Frontal cortex (tissue), 4 donors: Measurements from ENCODE around the gene FAM186B. TPM values are rescaled to one million over a fixed set of nuclear protein-coding genes. Genes with fewer than 3 reads are reported as not detected.

Source experiments
- DNase-seq, 2 donors: peaks; one replicate each; pipeline ENCODE4 v3.0.0; 2012; ENCODE audit warnings: low spot score in 2 of 2
- FAIRE-seq: peaks from 2 replicates; lab custom pipeline; 2012; peaks lifted over from hg19 to GRCh38; lab: Jason Lieb, UNC
- total RNA-seq: library from RNA; depleted of rRNA; stranded (reverse); fragments of >200 nt; gene quantifications from one replicate; pipeline ENCODE4 v1.2.3, GENCODE V29; 2014
- donor health status: control.
- donor health status: control.
- donor health status: control.

Gene FAM186B
- total RNA-seq, 1 donor from 2014 or later, result 0.41 TPM

DNA sequence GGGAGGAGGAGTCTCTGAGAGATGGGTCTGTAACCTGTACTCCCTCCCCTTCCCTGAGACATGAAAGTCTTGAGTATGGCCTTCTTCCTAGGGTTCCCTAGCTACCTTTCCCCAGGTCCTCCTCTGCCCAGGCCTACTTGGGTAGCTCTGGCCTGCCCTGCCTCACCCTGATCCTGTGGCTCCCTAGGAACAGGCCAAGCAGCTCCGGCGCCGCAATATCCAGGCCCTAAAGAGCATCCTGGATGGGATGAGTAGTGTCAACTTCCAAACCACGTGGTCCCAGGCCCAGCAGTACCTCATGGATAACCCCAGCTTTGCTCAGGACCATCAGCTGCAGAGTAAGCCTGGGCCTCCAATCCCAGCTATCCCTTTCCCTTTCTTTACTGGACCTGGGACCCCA lies 30.2 kb upstream of the FAM186B start:
- DNase-seq, result no peak
- no peak for FAIRE-seq

DNA sequence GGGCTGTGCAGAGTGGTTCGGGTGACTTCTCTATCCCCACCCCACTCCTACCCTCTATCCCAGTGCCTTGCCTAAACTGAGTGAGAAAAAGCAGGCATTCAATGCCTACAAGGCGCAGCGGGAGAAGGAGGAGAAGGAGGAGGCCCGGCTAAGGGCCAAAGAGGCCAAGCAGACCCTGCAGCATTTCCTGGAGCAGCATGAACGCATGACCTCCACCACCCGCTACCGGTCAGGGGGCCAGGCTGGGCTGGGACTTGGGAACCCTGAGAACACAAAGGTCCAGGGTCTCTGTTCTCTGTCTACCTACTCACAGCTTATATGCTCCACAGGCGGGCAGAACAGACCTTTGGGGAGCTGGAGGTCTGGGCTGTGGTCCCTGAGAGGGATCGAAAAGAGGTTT lies 29.6 kb upstream of the FAM186B start:
- no peak for DNase-seq
- FAIRE-seq, result no peak

DNA sequence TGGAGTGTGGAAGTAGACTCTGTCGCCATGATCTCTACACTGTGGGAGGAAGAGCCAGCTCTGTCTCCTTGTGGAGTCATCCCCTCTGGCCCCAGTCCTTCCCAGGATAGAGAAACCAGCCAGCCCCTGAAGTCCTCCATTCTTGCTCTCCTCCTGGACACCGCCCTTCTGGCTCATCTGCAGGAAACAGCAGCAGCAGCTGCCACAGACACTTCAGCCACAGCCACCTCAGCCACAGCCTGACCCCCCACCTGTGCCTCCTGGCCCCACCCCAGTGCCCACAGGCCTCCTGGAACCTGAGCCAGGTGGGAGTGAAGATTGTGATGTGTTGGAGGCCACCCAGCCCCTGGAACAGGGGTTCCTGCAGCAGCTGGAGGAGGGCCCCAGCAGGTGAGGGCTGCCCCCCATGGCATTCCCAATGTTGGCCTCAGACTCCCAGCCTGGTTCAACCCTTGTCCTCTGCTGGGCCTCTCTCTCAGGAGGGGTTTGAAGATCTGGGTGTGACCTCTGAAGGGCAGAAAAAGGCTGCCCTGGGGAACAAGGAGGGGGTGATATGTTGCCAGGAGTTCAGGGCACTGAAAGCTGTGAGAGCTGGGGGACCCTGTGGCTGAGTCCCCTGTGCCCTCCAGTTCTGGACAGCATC lies 28.4 kb upstream of the FAM186B start:
- FAIRE-seq (no peak), DNase-seq (no peak)

DNA sequence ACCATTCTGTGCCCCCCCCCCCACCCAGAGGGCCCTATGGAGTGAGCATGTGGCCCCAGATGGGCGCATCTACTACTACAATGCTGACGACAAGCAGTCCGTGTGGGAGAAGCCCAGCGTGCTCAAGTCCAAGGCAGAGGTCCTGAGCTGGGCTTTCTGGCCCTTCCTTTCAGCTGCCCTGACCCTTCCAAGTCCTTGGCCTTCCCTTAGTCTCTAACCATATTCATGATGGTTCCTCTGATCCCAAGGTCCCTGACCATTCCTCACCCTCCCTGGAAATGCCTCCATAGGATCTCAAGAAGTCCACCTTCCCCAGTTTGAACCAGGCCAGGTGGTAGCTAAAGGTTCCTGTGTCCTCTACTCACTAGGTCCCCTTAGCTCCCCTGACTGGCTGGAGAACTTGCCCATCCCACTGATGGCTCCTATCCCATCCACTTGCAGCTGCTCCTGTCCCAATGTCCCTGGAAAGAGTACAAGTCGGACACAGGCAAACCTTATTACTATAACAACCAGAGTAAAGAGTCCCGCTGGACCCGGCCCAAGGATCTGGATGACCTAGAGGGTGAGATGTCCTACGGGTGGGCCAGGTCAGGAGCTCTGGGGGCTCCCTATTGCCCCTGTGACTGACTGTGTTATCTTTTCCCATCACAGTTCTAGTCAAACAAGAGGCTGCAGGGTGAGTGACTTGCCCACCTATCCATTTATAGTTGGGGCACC lies 27.7 kb upstream of the FAM186B start:
- FAIRE-seq (no peak), DNase-seq (no peak)

DNA sequence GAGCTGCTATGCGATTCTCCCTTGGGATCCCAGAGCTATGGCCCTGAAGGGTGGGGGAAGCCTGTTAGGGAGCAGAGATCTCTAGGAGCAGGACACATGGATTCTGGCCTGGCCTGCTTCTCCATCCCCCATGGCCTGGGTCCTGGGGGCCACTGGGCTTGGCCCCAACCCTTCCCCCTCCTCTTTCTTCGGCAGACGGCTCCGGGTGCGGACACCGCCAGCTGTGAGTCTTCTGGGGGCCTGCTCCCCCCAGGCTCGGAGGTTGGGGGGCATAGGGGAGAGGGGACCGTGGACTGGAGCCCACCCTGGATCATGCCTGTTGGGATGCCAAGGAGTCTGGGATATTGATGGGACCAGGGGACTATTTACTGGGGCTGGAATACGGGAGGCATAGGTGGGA lies 27.0 kb upstream of the FAM186B start:
- DNase-seq (no peak), FAIRE-seq (no peak)

DNA sequence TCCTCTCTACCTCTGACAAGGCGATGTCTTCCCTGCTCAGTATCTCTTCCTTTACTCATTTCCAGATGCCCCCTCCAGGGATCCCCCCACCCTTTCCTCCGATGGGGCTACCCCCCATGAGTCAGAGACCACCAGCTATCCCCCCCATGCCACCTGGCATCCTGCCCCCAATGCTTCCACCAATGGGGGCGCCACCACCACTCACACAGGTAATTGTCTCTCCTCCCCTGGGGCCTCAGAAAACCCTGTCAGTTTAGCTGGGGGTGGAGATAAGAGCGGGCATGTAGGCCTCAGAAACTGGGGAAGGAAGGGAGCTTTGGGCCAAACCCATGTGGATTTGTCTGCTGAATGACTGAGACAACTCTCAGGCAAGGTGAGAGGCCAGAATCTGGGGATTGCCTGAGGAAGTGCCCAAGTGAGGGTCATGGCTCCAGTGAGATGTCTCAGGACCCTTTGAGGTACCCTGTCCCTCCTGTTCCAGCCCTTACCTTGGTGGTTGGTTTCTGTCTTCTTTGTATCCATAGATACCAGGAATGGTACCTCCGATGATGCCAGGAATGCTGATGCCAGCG lies 26.0 kb upstream of the FAM186B start:
- DNase-seq (no peak), FAIRE-seq (no peak)

DNA sequence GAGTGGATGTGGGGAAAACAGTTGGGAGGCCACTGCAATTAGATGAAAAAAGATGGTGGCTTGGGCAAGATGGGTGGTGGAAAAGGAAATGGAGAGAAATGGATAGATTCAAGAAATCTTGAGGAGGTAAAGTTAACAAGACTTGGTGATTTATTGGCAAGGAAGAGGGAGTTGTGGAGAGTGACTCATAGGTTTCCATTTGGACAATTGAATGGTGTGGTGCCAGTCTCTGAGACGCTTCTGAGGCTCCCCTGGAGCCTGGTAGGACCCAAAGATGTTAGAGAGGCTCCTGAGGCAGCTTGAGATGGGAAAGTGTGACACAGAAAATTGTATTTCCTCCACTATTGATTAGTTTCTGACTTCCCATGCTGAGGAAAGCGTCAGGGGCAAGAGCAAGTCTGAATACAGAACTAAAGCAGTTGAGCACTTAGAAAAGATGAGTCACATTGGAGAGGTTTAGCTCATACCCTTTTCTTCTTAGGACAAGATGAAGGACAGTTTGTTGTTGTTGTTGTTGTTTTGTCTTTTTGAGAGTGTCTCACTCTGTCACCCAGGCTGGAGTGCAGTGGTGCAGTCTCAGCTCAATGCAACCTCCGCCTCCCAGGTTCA lies 22.4 kb upstream of the FAM186B start:
- no peak for DNase-seq
- no peak for FAIRE-seq

DNA sequence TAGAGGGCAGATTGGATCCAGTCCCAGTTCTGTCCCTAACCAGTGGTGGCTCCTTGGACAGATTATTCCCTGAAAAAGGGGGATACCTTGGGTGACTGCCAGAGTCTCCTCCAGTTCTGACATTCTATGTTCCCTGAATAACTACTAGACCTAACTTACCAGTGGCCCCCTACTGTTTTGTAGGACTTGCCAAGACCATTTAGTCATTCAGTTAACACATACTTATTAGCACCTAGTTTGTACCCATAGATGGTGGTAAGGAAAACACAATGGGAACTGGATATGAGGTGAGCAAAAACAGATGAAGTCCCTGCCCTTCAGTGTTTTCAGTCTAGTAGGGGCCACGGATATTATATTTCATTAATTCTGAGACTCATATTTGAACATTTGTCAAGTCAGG lies 21.4 kb upstream of the FAM186B start:
- FAIRE-seq (no peak), DNase-seq (no peak)

DNA sequence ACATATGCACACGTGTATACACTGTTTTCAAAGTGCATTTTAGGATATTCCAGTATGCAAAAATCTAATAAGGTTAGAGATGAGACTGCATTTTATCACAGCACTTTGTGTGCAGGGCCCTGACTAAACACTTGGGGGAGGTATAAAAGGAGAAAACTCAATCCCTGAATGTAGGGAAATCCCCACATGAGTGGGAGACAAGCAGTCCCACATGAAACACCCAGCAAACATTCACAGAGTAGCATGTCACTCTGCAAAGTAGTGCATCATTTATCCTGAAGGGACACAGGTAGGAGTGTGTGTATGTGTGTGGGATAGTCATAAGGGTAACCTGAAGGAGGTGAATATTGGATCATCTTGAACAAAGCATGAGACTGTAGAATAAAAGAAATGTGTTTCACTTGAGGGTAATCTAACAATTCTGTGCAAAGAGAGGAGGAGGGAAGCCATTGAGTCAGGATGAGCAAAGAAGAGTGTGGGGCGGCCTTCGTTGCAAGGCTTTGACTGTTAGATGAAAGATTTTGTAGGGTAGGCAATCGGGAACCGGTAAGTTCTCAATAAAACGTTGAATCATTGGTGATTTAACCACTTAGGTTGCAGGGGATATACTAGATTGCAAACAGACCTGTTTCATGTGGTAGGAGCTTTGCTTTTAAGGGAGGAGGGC lies 20.9 kb upstream of the FAM186B start:
- FAIRE-seq (no peak), DNase-seq (no peak)

DNA sequence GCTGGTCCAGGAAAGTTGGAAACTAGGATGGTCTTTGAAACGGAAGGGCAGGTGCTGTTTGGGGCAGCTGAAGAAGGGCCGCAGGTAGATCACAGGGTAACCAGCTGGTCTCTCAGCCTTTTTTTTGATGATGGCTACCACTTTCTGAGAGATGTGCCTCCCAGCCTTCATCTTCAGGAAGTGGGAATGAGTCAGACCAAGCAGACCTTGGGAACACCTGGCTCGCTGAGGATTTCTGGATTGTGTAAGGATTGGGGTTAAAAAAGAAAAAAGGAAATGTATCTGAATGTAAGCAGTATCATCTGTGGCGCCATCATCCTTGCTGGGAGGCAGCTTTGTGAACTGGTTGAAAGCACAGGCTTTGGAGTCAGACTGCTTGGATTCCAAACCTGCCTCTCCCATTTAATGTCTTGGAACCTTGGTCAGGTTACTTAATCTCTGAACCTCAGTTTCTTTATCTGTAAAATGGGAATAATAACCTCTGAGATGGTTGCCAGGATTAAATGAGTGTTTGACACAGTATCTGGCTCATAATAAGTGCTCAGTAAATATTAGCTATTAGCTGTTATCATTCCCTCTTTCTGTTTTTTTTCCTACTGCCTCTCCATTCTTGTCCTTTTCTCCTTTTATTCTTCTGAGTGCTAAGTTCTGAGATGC lies 19.6 kb upstream of the FAM186B start:
- no peak for FAIRE-seq
- no peak for DNase-seq

DNA sequence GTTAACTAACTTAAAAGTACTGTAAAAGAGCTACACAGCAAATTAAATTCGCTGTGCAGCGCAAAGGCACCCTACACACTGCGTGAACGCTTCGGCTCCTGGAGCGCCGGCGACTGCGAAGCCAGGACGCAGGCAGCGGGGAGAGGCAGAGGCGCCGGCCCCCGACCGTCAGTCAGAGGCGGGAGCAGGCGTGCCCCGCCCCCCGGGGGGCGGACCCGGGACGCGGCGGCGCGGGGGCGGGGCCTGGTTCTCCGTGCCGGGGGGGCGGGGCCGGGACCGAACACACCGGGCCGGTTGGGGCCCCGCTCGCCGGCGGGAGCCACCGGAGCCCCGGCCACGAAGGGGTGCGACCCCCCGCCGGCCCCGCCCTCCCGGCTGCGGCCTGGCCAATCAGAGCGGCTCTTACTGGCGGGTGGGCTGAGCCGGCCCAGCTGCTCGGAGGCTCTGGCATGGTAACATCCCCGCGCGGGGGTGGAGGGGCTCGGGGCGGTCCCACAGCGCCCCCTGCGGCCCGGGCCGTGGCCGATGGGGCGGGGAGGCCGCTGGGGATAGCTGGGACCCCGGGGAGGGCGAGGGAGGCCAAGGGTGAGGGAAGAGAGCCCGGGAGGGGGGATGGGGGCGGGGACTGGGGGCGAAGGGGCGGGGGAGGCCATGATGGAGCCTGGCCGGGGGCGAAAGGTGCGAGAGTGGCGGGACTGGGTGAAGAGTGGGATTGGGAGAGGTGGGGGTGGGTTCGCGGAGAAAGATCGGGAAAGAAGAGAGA lies 17.9 kb upstream of the FAM186B start, which contains the start of gene PRPF40B:
Gene PRPF40B, plus strand, starts transcription at position 420 of the 763 bp plus-strand sequence. Its CDS starts 30 bp downstream, at position 450.
- FAIRE-seq, result no peak
- DNase-seq, result peak; percentile 94 to 95

DNA sequence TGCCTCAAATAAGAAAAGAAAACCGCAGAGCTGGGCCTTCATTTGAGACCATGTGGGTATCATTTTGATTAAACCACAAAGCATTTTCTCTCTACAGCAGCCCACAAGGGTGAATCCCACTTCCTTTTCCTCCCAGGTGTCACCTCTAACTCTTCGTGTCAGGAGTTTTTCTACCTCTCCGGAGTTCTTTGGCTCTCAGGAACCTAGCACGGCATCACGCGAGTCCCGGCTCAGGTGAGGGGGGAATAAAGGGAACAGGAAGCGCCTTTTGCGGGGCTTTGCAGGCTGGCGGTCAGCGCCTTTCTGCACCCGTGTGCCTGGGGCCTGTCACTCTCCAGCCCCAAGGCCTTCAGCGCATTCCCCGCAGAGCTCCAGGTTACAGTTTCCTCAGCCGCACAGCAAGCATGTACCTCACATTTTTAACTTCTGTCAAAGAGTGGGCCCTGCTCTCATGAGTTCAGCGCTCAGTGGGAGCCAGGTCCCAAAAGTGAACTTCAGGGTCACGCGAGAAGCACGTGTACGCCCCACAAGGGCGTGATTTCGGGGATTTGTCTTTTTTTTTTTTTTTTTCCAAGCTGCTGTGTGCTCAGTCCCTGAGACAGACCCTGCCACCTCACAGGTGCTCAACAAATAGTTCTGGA lies 17.2 kb upstream of the FAM186B start:
- FAIRE-seq (no peak), DNase-seq (peak in 1 of 2 donors; percentile 51)

DNA sequence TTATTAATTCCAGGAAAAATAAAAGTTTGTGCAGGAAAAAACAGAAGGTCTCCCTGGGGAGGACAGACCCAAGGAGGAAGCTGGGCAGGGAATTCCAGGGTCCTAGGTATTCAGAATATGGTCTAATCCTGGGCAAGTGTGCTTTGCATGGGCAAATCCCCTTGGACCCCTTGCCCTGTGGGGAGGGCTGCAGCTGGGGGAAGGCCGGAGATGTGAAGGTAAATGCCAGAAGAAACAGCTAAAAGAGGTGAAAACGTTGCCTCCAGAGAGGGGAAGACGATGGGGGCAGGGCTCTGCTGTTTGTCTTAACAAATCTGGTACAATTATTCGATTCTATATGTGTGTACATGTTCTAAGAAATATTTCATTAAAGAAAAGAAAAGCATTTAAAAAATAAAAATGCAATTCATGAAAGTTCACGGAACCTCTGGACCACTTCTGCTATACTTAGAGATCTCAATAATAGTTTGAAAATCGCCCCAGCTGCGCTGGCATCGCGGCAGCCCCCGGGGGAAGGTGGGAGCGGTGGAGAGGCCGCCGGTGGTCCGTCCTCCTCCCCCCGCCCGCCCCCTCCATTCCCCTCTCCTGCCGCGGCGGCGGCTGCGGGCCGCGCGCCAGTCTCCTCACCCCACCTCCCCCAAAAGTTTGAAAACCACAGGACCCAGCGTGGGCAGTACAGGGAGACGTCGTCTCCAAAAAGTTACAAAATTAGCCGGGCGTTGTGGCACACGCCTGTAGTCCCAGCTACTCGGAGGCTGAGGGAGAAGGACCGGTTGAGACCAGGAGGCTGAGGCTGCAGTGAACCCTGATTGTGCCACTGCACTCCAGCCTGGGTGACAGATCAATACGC lies 16.4 kb upstream of the FAM186B start:
- FAIRE-seq (no peak), DNase-seq (no peak)

DNA sequence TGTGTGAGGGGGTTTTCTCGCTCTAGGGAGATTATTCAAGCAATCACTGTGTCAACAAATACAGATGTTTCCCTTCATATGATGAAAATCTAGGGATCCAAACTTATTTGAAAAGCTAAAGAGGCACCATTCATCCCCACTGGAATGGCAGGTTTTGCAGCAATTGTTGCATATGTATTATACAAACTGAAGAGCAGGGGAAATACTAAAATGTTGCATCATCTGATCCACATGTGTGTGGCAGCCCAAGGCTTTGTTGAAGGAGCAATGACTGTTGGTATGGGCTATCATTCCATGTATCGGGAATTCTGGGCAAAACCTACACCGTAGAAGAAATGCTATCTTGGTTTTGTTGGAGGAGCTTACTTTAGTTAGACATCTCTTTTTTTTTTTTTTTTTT lies 13.8 kb upstream of the FAM186B start:
- FAIRE-seq, result no peak

DNA sequence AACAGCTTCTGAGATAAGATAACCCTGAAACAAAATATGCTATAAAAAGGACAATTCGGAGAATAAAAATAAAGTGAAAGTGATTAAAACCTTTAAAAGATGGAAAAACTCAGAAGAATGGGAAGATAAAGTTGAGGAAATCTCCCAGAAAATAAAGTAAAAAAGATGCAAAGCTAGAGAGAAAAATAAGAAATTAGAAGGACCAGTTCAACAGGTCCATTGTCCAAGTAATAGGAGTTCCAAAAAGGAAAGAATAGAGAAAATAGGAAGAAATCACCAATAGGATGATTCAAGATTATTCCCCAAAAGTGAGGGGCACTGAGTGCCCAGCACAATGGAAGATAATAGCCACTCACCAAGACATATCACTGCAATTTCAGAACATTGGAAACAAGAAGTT lies 13.1 kb upstream of the FAM186B start:
- FAIRE-seq (no peak), DNase-seq (no peak)

More for the DNA sequence above, 13.8 kb upstream of the FAM186B start:
- no peak for DNase-seq

DNA sequence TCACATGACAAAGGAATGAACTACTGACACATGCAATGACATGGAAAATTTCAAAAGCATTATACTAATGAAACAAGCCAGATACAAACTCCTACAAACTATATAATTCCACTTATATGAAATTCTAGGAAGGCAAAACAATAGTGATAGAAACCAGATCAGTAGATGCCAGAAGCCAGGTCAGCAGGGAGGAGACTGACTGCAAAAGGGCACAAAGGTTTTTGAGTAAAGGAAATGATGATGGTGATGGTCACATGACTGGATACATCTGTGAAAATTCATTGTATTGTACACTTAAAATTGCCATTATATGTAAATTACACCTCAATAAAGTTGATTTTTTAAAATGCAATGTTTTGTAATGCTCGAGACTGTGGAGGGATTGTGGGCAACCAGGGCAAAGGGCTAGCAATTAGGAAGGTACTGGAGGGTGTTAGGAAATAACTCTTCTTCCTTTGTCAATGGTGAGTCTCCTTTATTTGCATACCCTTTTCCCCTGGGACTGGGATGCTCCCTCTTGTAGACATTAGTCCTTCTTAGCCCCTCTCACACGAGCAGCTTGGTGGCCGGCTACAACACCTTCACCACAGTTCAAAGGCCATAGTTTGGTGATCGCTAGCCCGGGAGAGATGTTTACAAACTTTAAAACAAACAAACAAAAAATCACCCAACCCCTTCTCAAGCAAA lies 11.2 kb upstream of the FAM186B start:
- no peak for DNase-seq
- FAIRE-seq, result no peak

DNA sequence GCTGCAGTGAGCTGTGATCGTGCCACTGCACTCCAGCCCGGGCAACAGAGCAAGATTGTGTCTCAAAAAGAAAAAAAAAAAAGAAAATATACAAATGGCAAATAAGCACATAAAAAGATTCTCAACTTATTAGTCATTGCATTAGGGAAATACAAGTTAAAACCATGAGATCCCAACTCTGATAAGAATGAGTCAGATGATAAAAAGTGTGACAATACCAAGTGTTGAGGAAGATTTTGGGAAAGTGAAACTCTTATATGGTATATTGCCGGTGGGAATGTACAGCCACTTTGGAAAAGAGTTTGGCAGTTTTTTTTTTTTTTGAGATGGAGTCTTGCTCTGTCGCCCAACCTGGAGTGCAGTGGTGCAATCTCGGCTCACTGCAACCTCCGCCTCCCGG lies 10.3 kb upstream of the FAM186B start:
- DNase-seq (no peak), FAIRE-seq (no peak)
